PC-3 (cell line): ENCODE measurements around the gene OR7G3.

Experiments
- EZH2 ChIP-seq: fragments of 300-600 bp; sonication (generic); IDR thresholded peaks from one replicate; pipeline ENCODE4 v1.6.1; 2017; ENCODE audit warnings: antibody characterized with exemption, mild to moderate bottlenecking, low read length; ENCODE audit not compliant: unreplicated experiment
- EZH2phosphoT487 ChIP-seq: fragments of 300-600 bp; sonication (generic); IDR thresholded peaks from 2 replicates; pipeline ENCODE4 v1.6.1; 2018; ENCODE audit warnings: mild to moderate bottlenecking, antibody characterized with exemption, low read length, borderline replicate concordance
- TF ChIP-seq, protein P1 (sequence below): fragments of 300-600 bp; sonication (generic); conservative IDR thresholded peaks from 2 replicates; pipeline ENCODE4 v1.5.1; 2017; ENCODE audit warnings: antibody characterized with exemption, low read depth, mild to moderate bottlenecking, low read length

DNA sequence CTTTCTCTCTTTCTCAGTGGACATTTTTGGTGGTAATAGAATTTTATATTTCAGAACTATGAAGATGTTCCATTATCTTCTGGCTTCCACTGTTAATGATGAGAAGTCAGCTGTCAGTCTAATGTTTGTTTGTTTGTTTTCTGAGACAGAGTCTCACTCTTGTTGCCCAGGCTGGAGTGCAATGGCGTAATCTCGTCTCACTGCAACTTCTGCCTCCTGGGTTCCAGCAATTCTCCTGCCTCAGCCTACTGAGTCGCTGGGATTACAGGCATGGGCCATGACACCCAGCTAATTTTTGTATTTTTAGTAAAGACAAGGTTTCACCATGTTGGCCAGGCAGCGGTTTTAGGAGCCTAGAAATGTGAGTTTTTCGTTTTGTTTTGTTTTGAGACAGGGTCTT, 18.2 kb upstream of the OR7G3 start:
- TF ChIP-seq, protein P1, sequence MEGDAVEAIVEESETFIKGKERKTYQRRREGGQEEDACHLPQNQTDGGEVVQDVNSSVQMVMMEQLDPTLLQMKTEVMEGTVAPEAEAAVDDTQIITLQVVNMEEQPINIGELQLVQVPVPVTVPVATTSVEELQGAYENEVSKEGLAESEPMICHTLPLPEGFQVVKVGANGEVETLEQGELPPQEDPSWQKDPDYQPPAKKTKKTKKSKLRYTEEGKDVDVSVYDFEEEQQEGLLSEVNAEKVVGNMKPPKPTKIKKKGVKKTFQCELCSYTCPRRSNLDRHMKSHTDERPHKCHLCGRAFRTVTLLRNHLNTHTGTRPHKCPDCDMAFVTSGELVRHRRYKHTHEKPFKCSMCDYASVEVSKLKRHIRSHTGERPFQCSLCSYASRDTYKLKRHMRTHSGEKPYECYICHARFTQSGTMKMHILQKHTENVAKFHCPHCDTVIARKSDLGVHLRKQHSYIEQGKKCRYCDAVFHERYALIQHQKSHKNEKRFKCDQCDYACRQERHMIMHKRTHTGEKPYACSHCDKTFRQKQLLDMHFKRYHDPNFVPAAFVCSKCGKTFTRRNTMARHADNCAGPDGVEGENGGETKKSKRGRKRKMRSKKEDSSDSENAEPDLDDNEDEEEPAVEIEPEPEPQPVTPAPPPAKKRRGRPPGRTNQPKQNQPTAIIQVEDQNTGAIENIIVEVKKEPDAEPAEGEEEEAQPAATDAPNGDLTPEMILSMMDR: no peak
- TF ChIP-seq EZH2phosphoT487 (no peak), EZH2 (no peak)
